PFSK-1 (cell line): Measurements from ENCODE around the gene ACTN1.

Source experiments
- FOXP2 ChIP-seq: optimal IDR thresholded peaks from 2 replicates; pipeline ENCODE3; 2011; ENCODE audit warnings: borderline replicate concordance, control low read depth, inconsistent platforms; ENCODE audit not compliant: insufficient read depth; ENCODE audit errors: extremely low read length, extremely low read depth
- POLR2AphosphoS5 ChIP-seq: IDR thresholded peaks from 2 replicates; pipeline ENCODE4 v1.6.1; 2012; ENCODE audit warnings: low read depth, mild to moderate bottlenecking, control low read depth, low read length, moderate library complexity
- SIN3A ChIP-seq: IDR thresholded peaks from 2 replicates; pipeline ENCODE4 v1.6.1; 2012; ENCODE audit warnings: mild to moderate bottlenecking, low read length, moderate library complexity, borderline replicate concordance; ENCODE audit not compliant: insufficient read depth
- TF ChIP-seq, protein P1 (sequence below), 2 experiments: IDR thresholded peaks; 2 replicates each; pipeline versions ENCODE4 v1.6.1 to v1.8.0; 2011 to 2012; ENCODE audit warnings: low read depth in 2 of 2, low read length in 2 of 2, control low read depth in 1 of 2, inconsistent platforms in 1 of 2, mild to moderate bottlenecking in 1 of 2, moderate library complexity in 1 of 2; ENCODE audit not compliant: insufficient read depth in 1 of 2

GRCh38 chr14:68931474-68932051, 47.5 kb downstream of the ACTN1 start:
- TF ChIP-seq, protein P1, sequence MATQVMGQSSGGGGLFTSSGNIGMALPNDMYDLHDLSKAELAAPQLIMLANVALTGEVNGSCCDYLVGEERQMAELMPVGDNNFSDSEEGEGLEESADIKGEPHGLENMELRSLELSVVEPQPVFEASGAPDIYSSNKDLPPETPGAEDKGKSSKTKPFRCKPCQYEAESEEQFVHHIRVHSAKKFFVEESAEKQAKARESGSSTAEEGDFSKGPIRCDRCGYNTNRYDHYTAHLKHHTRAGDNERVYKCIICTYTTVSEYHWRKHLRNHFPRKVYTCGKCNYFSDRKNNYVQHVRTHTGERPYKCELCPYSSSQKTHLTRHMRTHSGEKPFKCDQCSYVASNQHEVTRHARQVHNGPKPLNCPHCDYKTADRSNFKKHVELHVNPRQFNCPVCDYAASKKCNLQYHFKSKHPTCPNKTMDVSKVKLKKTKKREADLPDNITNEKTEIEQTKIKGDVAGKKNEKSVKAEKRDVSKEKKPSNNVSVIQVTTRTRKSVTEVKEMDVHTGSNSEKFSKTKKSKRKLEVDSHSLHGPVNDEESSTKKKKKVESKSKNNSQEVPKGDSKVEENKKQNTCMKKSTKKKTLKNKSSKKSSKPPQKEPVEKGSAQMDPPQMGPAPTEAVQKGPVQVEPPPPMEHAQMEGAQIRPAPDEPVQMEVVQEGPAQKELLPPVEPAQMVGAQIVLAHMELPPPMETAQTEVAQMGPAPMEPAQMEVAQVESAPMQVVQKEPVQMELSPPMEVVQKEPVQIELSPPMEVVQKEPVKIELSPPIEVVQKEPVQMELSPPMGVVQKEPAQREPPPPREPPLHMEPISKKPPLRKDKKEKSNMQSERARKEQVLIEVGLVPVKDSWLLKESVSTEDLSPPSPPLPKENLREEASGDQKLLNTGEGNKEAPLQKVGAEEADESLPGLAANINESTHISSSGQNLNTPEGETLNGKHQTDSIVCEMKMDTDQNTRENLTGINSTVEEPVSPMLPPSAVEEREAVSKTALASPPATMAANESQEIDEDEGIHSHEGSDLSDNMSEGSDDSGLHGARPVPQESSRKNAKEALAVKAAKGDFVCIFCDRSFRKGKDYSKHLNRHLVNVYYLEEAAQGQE (IDR thresholded peaks at IDR 0.05; ENCODE audit: insufficient read depth in 1 of 2, low read depth in 2 of 2, low read length in 2 of 2), result no peak
- TF ChIP-seq FOXP2 (no peak), SIN3A (no peak), POLR2AphosphoS5 (no peak)
